ENCODE measurements around the gene ITGA7.

The ITGA7 gene

DNA sequence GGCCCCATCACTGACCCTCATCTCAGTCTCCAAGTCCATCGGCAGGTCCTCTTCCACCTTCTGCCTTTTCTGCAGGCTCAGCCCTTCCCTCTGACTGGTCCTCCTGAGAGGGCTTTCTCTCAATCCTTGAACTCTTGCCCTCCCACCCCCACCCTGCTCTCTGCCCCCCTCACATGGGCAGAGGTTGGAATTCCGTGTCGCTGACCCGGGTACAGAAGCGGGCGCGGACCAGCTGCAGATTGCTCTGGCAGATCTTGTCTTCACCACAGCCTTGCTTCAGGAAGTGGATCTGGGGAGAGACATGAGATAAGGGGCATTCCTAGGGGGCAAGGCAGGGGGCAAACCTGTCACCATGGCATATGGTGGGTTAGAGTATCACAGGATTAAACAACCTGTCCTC lies 12.4 kb downstream of the ITGA7 start:
- Histone ChIP-seq H3K9ac (ENCODE audit: low read depth, low read length) (no peak overlapping the region), H3K4me1 (ENCODE audit: insufficient read depth, low read length) (no peaks in the 10 kb centered on the region), H3K36me3 (ENCODE audit: insufficient read depth, low read length) (peaks cover 57% of the 10 kb centered on the region), H3K4me3 (ENCODE audit: low read length) (no peak overlapping the region), H3K27me3 (ENCODE audit: insufficient read depth, low read length) (no peaks in the 10 kb centered on the region), H3K27ac (ENCODE audit: low read depth, low read length) (no peak overlapping the region), H3K9me3 (ENCODE audit: insufficient read depth, low read depth, low read length) (no peaks in the 10 kb centered on the region)
- 97% methylated on average over 7 of the region's 7 CpGs for WGBS

DNA sequence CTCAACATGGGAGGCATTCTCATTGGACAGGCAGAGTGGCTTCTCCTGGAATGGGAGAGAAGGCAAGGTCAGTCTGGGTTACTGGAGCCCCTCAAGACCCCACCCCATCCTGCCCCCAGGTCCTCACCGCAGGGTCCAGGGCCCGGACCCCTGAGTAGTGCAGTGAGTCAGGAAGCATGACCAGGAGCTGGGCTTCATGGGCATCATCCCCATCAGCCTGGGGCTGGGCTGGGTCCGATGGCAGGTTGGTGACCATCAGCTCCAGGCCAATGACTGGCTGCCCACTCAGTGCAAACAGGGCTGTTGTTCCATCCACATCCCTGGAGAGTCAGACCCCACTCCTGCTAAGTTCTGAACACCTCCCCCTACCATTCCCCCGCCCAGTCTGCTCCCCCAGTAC lies 13.1 kb downstream of the ITGA7 start:
- Histone ChIP-seq H3K9ac (ENCODE audit: low read depth, low read length) (no peak overlapping the region), H3K4me1 (ENCODE audit: insufficient read depth, low read length) (no peaks in the 10 kb centered on the region), H3K9me3 (ENCODE audit: insufficient read depth, low read depth, low read length) (no peaks in the 10 kb centered on the region), H3K27me3 (ENCODE audit: insufficient read depth, low read length) (no peaks in the 10 kb centered on the region), H3K27ac (ENCODE audit: low read depth, low read length) (no peak overlapping the region), H3K36me3 (ENCODE audit: insufficient read depth, low read length) (peaks cover 53% of the 10 kb centered on the region), H3K4me3 (ENCODE audit: low read length) (no peak overlapping the region)
- 92% methylated on average over 4 of the region's 4 CpGs for WGBS

- Histone ChIP-seq H3K27ac (ENCODE audit: low read depth, low read length) (no peak overlapping the region), H3K4me3 (ENCODE audit: low read length) (no peak overlapping the region), H3K9me3 (ENCODE audit: insufficient read depth, low read depth, low read length) (no peaks in the 10 kb centered on the region), H3K27me3 (ENCODE audit: insufficient read depth, low read length) (no peaks in the 10 kb centered on the region), H3K9ac (ENCODE audit: low read depth, low read length) (no peak overlapping the region), H3K36me3 (ENCODE audit: insufficient read depth, low read length) (peaks cover 51% of the 10 kb centered on the region), H3K4me1 (ENCODE audit: insufficient read depth, low read length) (no peaks in the 10 kb centered on the region)
- 97% methylated on average over 7 of the region's 7 CpGs for WGBS
These were observed 13.6 kb downstream of the ITGA7 start for GRCh38 chr12:55694188-55694515.

- H3K27ac ChIP-seq (ENCODE audit: low read depth, low read length), result no peak overlapping the region
- H3K9ac ChIP-seq (ENCODE audit: low read depth, low read length), result no peak overlapping the region
- no peaks in the 10 kb centered on the region for H3K4me1 ChIP-seq (ENCODE audit: insufficient read depth, low read length)
- H3K27me3 ChIP-seq (ENCODE audit: insufficient read depth, low read length), result no peaks in the 10 kb centered on the region
- H3K9me3 ChIP-seq (ENCODE audit: insufficient read depth, low read depth, low read length), result no peaks in the 10 kb centered on the region
- H3K4me3 ChIP-seq (ENCODE audit: low read length), result no peak overlapping the region
- peaks cover 51% of the 10 kb centered on the region for H3K36me3 ChIP-seq (ENCODE audit: insufficient read depth, low read length)
- 95% methylated on average over 7 of the region's 7 CpGs for WGBS
These were observed 14.1 kb downstream of the ITGA7 start for GRCh38 chr12:55693323-55694187.

DNA sequence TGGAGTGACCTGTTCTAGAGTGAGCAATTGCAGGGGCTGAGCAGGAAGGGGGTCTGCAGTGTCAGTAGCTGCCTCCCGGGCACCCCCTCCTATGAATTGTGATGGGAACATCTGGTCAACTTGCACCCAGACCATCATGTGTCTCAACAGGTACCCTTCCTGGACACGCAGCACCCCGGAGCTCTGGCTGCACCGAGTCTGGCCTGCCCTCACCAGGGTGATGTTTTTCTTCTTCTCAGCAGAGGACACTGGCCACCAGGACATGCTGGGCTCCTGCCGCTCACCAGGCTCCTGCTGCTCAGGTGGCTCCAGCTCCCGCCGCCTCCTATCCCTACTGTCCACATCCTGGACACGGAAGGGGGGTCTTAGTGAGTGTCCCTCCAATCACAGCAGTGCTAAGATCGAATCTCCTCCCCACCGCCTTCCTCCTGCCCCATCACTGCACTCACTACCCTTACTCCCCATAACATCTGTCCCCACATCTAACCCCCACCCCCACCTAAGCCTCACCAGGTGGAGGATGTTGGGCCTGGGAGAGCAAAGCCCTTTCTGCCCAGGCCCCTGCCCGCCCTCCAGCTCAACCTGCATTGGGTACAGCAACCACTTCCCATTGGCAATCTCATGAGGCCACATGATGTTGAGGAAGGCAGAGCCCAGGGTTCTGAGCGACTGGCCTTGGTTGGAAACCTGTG lies 14.9 kb downstream of the ITGA7 start:
- no peak overlapping the region for H3K9ac ChIP-seq (ENCODE audit: low read depth, low read length)
- whole genome bisulfite sequencing, result 96% methylated on average over 12 of the region's 12 CpGs
- H3K36me3 ChIP-seq (ENCODE audit: insufficient read depth, low read length), result peaks cover 56% of the 10 kb centered on the region
- H3K4me1 ChIP-seq (ENCODE audit: insufficient read depth, low read length), result no peaks in the 10 kb centered on the region
- H3K27ac ChIP-seq (ENCODE audit: low read depth, low read length), result no peak overlapping the region
- H3K27me3 ChIP-seq (ENCODE audit: insufficient read depth, low read length), result no peaks in the 10 kb centered on the region
- H3K4me3 ChIP-seq (ENCODE audit: low read length), result no peak overlapping the region
- H3K9me3 ChIP-seq (ENCODE audit: insufficient read depth, low read depth, low read length), result no peaks in the 10 kb centered on the region

DNA sequence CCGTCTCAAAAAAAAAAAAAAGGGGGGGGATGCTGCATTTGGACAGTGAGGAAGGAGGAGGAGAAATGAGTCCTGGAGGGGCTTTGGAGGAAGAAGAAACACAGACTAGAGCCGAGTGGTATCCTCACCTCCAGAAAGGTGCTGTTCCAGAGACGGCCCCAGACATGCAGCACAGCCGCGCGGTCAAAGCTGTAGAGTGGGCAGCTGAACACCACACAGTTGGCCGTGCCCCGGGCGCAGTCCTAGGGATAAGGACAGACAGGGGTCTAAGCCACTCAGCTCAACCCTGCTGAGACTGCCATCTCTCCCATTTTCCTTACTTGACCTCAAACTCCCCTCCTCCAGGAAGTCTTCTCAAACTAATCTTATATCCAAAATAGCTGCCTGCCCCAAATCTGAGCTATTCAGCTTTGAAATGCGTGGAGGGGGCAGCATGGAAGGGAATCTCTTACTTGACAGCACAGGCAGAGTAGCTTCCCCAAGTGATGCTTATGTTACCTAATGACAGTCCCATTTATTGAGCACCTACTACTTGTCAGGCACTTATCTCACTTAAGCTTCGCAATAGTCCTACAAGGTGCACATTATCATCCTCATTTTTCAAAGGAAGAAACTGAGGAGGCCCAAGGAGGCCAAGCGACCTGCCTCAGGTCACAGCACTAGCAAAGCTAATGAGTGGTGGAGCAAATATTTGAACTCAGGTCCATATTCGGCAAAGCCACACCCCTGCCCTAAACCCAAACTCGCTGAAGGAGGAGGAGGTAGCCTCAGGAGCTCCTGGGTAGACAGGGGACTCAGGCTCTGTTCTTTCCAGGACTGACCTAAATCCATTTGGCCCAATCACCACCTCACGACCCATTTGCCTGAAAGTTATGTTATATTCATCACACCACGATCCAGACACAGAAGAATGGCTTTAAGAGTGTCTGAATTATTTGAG lies 18.7 kb downstream of the ITGA7 start:
- Histone ChIP-seq H3K36me3 (ENCODE audit: insufficient read depth, low read length) (peaks cover 46% of the 10 kb centered on the region), H3K9ac (ENCODE audit: low read depth, low read length) (no peak overlapping the region), H3K27me3 (ENCODE audit: insufficient read depth, low read length) (no peaks in the 10 kb centered on the region), H3K4me3 (ENCODE audit: low read length) (no peak overlapping the region), H3K27ac (ENCODE audit: low read depth, low read length) (no peak overlapping the region), H3K4me1 (ENCODE audit: insufficient read depth, low read length) (no peaks in the 10 kb centered on the region), H3K9me3 (ENCODE audit: insufficient read depth, low read depth, low read length) (no peaks in the 10 kb centered on the region)
- WGBS, result 91% methylated on average over 14 of the region's 16 CpGs

- H3K9me3 ChIP-seq (ENCODE audit: insufficient read depth, low read depth, low read length), result no peaks in the 10 kb centered on the region
- H3K36me3 ChIP-seq (ENCODE audit: insufficient read depth, low read length), result peaks cover 34% of the 10 kb centered on the region
- no peaks in the 10 kb centered on the region for H3K4me1 ChIP-seq (ENCODE audit: insufficient read depth, low read length)
- H3K4me3 ChIP-seq (ENCODE audit: low read length), result no peak overlapping the region
- no peak overlapping the region for H3K9ac ChIP-seq (ENCODE audit: low read depth, low read length)
- H3K27me3 ChIP-seq (ENCODE audit: insufficient read depth, low read length), result no peaks in the 10 kb centered on the region
- H3K27ac ChIP-seq (ENCODE audit: low read depth, low read length), result no peak overlapping the region
These were observed 20.0 kb downstream of the ITGA7 start for GRCh38 chr12:55687746-55688145.

- WGBS, result 95% methylated on average over 9 of the region's 9 CpGs
- H3K27ac ChIP-seq (ENCODE audit: low read depth, low read length), result no peak overlapping the region
- no peaks in the 10 kb centered on the region for H3K27me3 ChIP-seq (ENCODE audit: insufficient read depth, low read length)
These were observed 21.2 kb downstream of the ITGA7 start for GRCh38 chr12:55686366-55687010.

DNA sequence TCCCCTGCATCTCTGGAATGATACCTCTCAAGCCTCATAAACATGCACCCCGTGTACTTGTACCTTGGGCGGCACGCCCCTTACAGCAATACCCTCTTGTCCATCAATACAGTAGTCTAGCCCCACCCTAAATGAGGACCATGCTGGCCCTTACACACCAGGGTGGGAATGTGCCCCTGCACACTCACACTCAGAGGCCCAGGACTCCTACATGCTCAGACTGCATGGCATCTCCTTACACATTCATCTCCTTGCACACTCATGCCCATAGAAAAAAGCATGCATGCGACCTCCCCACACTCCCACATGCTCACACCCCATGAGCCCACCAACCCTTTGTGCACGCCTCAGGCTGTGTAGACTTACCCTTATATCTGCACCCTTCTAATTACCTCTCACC lies 22.0 kb downstream of the ITGA7 start:
- H3K4me3 ChIP-seq (ENCODE audit: low read length), result no peak overlapping the region
- H3K9me3 ChIP-seq (ENCODE audit: insufficient read depth, low read depth, low read length), result no peaks in the 10 kb centered on the region
- H3K4me1 ChIP-seq (ENCODE audit: insufficient read depth, low read length), result peaks cover 6% of the 10 kb centered on the region
- H3K27me3 ChIP-seq (ENCODE audit: insufficient read depth, low read length), result no peaks in the 10 kb centered on the region
- H3K27ac ChIP-seq (ENCODE audit: low read depth, low read length), result no peak overlapping the region
- H3K9ac ChIP-seq (ENCODE audit: low read depth, low read length), result no peak overlapping the region
- H3K36me3 ChIP-seq (ENCODE audit: insufficient read depth, low read length), result peaks cover 21% of the 10 kb centered on the region
- WGBS, result 92% methylated on average over 5 of the region's 5 CpGs

More at GRCh38 chr12:55686366-55687010, 21.2 kb downstream of the ITGA7 start:
- H3K9me3 ChIP-seq (ENCODE audit: insufficient read depth, low read depth, low read length), result no peaks in the 10 kb centered on the region
- H3K4me3 ChIP-seq (ENCODE audit: low read length), result no peak overlapping the region
- peaks cover 6% of the 10 kb centered on the region for H3K4me1 ChIP-seq (ENCODE audit: insufficient read depth, low read length)
- no peak overlapping the region for H3K9ac ChIP-seq (ENCODE audit: low read depth, low read length)
- peaks cover 25% of the 10 kb centered on the region for H3K36me3 ChIP-seq (ENCODE audit: insufficient read depth, low read length)

GRCh38 chr12:55684761-55685370 lies 22.8 kb downstream of the ITGA7 start:
- Histone ChIP-seq H3K36me3 (ENCODE audit: insufficient read depth, low read length) (peaks cover 21% of the 10 kb centered on the region), H3K27ac (ENCODE audit: low read depth, low read length) (no peak overlapping the region), H3K27me3 (ENCODE audit: insufficient read depth, low read length) (no peaks in the 10 kb centered on the region), H3K4me3 (ENCODE audit: low read length) (no peak overlapping the region), H3K4me1 (ENCODE audit: insufficient read depth, low read length) (peaks cover 6% of the 10 kb centered on the region), H3K9ac (ENCODE audit: low read depth, low read length) (no peak overlapping the region), H3K9me3 (ENCODE audit: insufficient read depth, low read depth, low read length) (no peaks in the 10 kb centered on the region)
- WGBS, result 94% methylated on average over 18 of the region's 20 CpGs
